OCI-LY7 (cell line): ENCODE measurements around the gene SVOPL.

ENCODE experiments used
- EZH2phosphoT487 ChIP-seq: fragments of 200-600 bp; sonication (generic); IDR thresholded peaks from 2 replicates; pipeline ENCODE4 v1.6.1; 2018; ENCODE audit warnings: low read depth, borderline replicate concordance, mild to moderate bottlenecking, mixed run types, antibody characterized with exemption, low read length, moderate library complexity, mixed read lengths
- TF ChIP-seq, protein P1 (sequence below): fragments of 200-600 bp; sonication (generic); conservative IDR thresholded peaks from 2 replicates; pipeline ENCODE4 v1.5.1; 2014; ENCODE audit warnings: mild to moderate bottlenecking, antibody characterized with exemption, low read length, moderate library complexity, mixed read lengths

DNA sequence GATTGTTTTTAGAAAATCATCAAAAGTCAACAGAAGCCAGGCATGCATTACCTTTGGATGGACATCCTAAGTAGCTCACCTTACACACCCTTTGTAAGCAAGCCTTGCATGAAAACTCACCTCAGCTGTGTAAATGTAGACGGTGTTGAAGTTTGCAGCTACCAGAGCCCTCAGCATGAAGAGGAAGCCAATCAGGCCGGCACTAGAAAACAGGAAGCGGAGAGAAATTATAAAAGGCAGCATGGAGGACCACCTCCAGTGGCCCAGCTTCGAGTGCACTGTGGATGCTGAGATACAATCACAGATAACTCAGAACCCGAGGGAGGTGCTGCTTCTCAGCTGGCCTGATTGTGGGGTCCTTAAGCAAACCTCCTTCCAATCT, 75.3 kb downstream of the SVOPL start:
- TF ChIP-seq, protein P1, sequence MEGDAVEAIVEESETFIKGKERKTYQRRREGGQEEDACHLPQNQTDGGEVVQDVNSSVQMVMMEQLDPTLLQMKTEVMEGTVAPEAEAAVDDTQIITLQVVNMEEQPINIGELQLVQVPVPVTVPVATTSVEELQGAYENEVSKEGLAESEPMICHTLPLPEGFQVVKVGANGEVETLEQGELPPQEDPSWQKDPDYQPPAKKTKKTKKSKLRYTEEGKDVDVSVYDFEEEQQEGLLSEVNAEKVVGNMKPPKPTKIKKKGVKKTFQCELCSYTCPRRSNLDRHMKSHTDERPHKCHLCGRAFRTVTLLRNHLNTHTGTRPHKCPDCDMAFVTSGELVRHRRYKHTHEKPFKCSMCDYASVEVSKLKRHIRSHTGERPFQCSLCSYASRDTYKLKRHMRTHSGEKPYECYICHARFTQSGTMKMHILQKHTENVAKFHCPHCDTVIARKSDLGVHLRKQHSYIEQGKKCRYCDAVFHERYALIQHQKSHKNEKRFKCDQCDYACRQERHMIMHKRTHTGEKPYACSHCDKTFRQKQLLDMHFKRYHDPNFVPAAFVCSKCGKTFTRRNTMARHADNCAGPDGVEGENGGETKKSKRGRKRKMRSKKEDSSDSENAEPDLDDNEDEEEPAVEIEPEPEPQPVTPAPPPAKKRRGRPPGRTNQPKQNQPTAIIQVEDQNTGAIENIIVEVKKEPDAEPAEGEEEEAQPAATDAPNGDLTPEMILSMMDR = no peak
- no peak for TF ChIP-seq EZH2phosphoT487
